ENCODE data around the gene SNTN.

Gene SNTN

DNA sequence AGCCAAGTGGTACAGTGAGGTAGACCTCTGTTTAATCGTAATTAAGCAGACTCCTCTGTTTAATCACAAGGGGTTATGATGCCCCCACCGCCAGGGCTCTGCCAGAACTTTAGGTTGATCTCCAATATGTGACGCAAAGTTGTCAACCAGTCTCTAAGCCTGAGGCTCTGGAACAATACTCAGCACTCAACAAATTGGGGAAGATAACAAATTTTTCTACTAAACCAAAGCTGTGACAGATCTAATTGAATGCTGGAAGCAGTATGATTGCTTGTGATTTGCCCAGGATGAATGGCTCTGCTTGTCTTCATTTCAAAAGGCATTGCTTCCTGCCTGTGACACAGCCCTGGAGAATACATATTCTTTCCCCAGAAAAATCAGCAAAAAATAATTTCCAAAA, 57.1 kb downstream of the SNTN start:
- Histone ChIP-seq H3K4me1 (ENCODE audit: control insufficient read depth, insufficient read depth, low read length) (no peaks in the 10 kb centered on the region), H3K27me3 (ENCODE audit: control insufficient read depth, insufficient read depth, low read length) (no peaks in the 10 kb centered on the region), H3K9me3 (ENCODE audit: control insufficient read depth, insufficient read depth, low read depth, low read length) (no peaks in the 10 kb centered on the region), H3K9ac (ENCODE audit: low read length) (no peak overlapping the region), H3K4me3 (ENCODE audit: low read depth, low read length) (no peak overlapping the region), H3K36me3 (ENCODE audit: control insufficient read depth, insufficient read depth, low read length) (no peaks in the 10 kb centered on the region), H3K27ac (ENCODE audit: low read depth, low read length) (no peak overlapping the region)
